SJSA1 (cell line): Measurements from ENCODE around the gene TRAPPC2B. TPM values are rescaled to one million over a fixed set of nuclear protein-coding genes. Genes with fewer than 3 reads are reported as not detected.
A peak's percentile ranks its signal among the peaks of the same experiment; 100 is the strongest.
"Not testable (repeated sequence)": the region's sequence is repeated elsewhere in the genome, so short reads cannot be mapped to it uniquely, and the experiment has no call there.

Source experiments
- DNase-seq, 2 experiments: peaks; one replicate each; pipeline ENCODE4 v3.0.0-alpha.2; 2015 to 2020; ENCODE audit warnings: low spot score in 2 of 2, low read depth in 1 of 2
- H3K27ac ChIP-seq: fragments of 250-450 bp; sonication (Bioruptor Pico); 2 replicates; pipeline ENCODE4 v1.5.1; 2020; ENCODE audit warnings: mild to moderate bottlenecking, moderate library complexity
- H3K27me3 ChIP-seq: fragments of 250-450 bp; sonication (Bioruptor Pico); replicated peaks from 2 replicates; pipeline ENCODE4 v1.5.1; 2020; ENCODE audit warnings: mild to moderate bottlenecking, moderate library complexity
- H3K36me3 ChIP-seq: fragments of 250-450 bp; sonication (Bioruptor Pico); 2 replicates; pipeline ENCODE4 v1.5.1; 2020; ENCODE audit warnings: mild to moderate bottlenecking
- H3K4me1 ChIP-seq: fragments of 250-450 bp; sonication (Bioruptor Pico); replicated peaks from 2 replicates; pipeline ENCODE4 v1.6.1; 2021; ENCODE audit warnings: mild to moderate bottlenecking
- H3K4me3 ChIP-seq: fragments of 250-450 bp; sonication (Bioruptor Pico); 2 replicates; pipeline ENCODE4 v1.5.1; 2020; ENCODE audit warnings: mild to moderate bottlenecking
- H3K9me3 ChIP-seq: fragments of 250-450 bp; sonication (Bioruptor Pico); replicated peaks from 2 replicates; pipeline ENCODE4 v1.5.1; 2020; ENCODE audit warnings: mild to moderate bottlenecking
- total RNA-seq: library from RNA; depleted of rRNA; stranded (reverse); fragments of >200 nt; shearing (Covaris generic); gene quantifications from 2 replicates; pipeline ENCODE4 v1.2.3, GENCODE V29; 2014

TRAPPC2B gene
- total RNA-seq, 1 experiment from 2014 or later: 20.8 TPM

- H3K9me3 ChIP-seq: peaks cover 2% of the 10 kb centered on the region; the same call in 1 of the 2 replicates
- no peaks in the 10 kb centered on the region for H3K27me3 ChIP-seq
- peak within 1 kb of the TSS; percentile 37; the same call in 1 of the 2 replicates for H3K27ac ChIP-seq
- peaks cover 12% of the 10 kb centered on the region for H3K4me1 ChIP-seq
- H3K36me3 ChIP-seq: peaks cover 46% of the 10 kb centered on the region
- DNase-seq: peak; percentile 85 to 92
- peak within 1 kb of the TSS; percentile 73 for H3K4me3 ChIP-seq
Observed at GRCh38 chr19:57350877-57351805, 12.2 kb upstream of the TRAPPC2B start, which contains the start of gene ZNF304. Gene ZNF304 (plus strand): TSS chr19:57351271. CDS start chr19:57351665, 394 bp downstream.

GRCh38 chr19:57351867-57352266 lies 11.5 kb upstream of the TRAPPC2B start:
- Histone ChIP-seq H3K36me3 (peaks cover 54% of the 10 kb centered on the region), H3K4me3 (peak overlapping the region; percentile 73), H3K27ac (no peak overlapping the region), H3K9me3 (peaks cover 4% of the 10 kb centered on the region; the same call in 1 of the 2 replicates), H3K27me3 (no peaks in the 10 kb centered on the region), H3K4me1 (peaks cover 12% of the 10 kb centered on the region)
- peak in 1 of 2 experiments; percentile 2 for DNase-seq

GRCh38 chr19:57355916-57356315 lies 7.4 kb upstream of the TRAPPC2B start:
- Histone ChIP-seq H3K36me3 (peaks cover 83% of the 10 kb centered on the region), H3K27ac (no peak overlapping the region), H3K4me3 (no peak overlapping the region), H3K4me1 (peaks cover 7% of the 10 kb centered on the region), H3K27me3 (no peaks in the 10 kb centered on the region), H3K9me3 (0 out of 2 replicates have a peak, but pooled peaks cover 4% of the 10 kb centered on the region)
- no peak for DNase-seq

- Histone ChIP-seq H3K27me3 (no peaks in the 10 kb centered on the region), H3K4me1 (peaks cover under 1% of the 10 kb centered on the region), H3K36me3 (peaks cover 73% of the 10 kb centered on the region), H3K27ac (no peak overlapping the region), H3K9me3 (0 out of 2 replicates have a peak, but pooled peaks cover 4% of the 10 kb centered on the region), H3K4me3 (no peak overlapping the region)
- DNase-seq: no peak
Observed at GRCh38 chr19:57357406-57357805, 5.9 kb upstream of the TRAPPC2B start.

GRCh38 chr19:57359300-57359699 lies 4.1 kb upstream of the TRAPPC2B start:
- Histone ChIP-seq H3K9me3 (0 out of 2 replicates have a peak, but pooled peaks cover 4% of the 10 kb centered on the region), H3K36me3 (peaks cover 55% of the 10 kb centered on the region), H3K4me1 (peaks cover 9% of the 10 kb centered on the region)

GRCh38 chr19:57362419-57362818 lies 932 bp upstream of the TRAPPC2B start:
- Histone ChIP-seq H3K9me3 (no peaks in the 10 kb centered on the region), H3K4me1 (peaks cover 9% of the 10 kb centered on the region), H3K4me3 (peak overlapping the region; percentile 47), H3K36me3 (peaks cover 32% of the 10 kb centered on the region), H3K27me3 (no peaks in the 10 kb centered on the region), H3K27ac (peak overlapping the region; percentile 28; the same call in 1 of the 2 replicates)
- DNase-seq: no peak

More at GRCh38 chr19:57359300-57359699, 4.1 kb upstream of the TRAPPC2B start:
- H3K4me3 ChIP-seq: no peak overlapping the region
- no peak overlapping the region for H3K27ac ChIP-seq
- no peaks in the 10 kb centered on the region for H3K27me3 ChIP-seq
- no peak for DNase-seq

DNA sequence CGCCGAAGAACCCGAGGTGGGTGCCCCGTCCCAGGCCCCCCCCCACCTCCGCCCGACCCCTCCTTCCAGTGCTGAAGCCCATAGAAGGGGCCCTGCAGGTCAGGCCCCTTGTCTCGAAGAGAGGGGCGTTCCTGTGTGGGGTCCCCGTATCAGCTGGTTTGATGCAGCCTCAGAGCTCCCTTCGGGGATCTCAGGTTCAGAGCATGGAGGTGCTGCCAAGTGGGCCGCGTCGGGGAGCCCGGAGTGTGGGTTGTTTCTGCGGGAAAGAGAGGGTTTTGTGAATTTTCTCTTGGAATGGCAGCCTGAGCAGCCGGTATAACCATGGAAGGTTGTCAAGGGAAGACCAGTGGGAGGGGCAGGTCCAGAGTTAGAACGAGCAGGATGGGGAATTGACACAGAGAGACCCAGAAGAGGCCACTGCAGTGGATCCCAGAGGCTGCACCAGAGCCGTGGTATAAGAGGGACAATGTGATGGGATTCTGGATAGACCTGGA lies 384 bp downstream of the TRAPPC2B start:
- H3K4me3 ChIP-seq: peak overlapping the region; percentile 47
- peak in 1 of 2 experiments; percentile 16 for DNase-seq
- peak overlapping the region; percentile 60 for H3K27ac ChIP-seq
- H3K36me3 ChIP-seq: peaks cover 19% of the 10 kb centered on the region
- no peaks in the 10 kb centered on the region for H3K27me3 ChIP-seq
- peaks cover 9% of the 10 kb centered on the region for H3K4me1 ChIP-seq
- no peaks in the 10 kb centered on the region for H3K9me3 ChIP-seq

DNA sequence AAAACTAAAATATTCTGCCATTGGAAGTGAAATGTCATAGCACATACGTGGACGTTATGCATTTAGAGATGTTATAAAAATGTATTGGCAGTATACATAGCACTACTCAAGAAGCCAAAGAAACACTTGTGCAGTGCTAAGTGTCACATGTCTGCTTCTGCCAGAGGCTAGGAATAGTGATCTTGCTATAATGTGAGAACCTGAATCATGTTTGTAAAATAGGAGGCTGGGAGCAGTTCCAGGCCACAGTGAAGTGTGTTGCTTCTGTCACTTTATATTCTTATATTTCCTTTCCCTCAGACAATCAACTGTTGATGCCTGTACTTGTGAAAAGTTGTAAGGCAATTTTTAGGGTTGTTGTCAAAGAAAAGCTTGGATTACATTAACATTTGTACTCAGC lies 3.4 kb downstream of the TRAPPC2B start:
- H3K9me3 ChIP-seq: no peaks in the 10 kb centered on the region
- H3K27ac ChIP-seq: no peak overlapping the region
- no peaks in the 10 kb centered on the region for H3K27me3 ChIP-seq
- no peak overlapping the region for H3K4me3 ChIP-seq
- DNase-seq: no peak
- H3K4me1 ChIP-seq: peaks cover 9% of the 10 kb centered on the region
- peaks cover 9% of the 10 kb centered on the region for H3K36me3 ChIP-seq

- no peak for DNase-seq
- peaks cover 66% of the 10 kb centered on the region for H3K36me3 ChIP-seq
- peaks cover 26% of the 10 kb centered on the region for H3K9me3 ChIP-seq
- H3K27ac ChIP-seq: no peak overlapping the region
- H3K27me3 ChIP-seq: no peaks in the 10 kb centered on the region
- no peaks in the 10 kb centered on the region for H3K4me1 ChIP-seq
- no peak overlapping the region for H3K4me3 ChIP-seq
Observed at GRCh38 chr19:57374179-57374578, 10.8 kb downstream of the TRAPPC2B start.

DNA sequence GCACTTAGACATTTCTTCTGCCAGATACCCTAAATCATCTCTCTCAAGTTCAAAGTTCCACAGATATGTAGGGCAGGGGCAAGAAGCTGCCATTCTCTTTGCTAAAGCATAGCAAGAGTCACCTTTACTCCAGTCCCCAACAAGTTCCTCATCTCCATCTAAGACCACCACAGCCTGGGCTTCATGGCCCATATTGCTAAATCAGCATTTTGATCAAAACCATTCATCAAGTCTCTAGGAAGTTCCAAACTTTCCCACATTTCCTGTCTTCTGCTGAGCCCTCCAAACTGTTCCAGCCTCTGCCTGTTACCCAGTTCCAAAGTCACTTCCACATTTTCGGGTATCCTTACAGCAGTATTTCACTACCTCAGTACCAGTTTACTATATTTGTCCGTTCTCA lies 11.3 kb downstream of the TRAPPC2B start:
- H3K27me3 ChIP-seq, DNase-seq, H3K4me3 ChIP-seq, H3K4me1 ChIP-seq, H3K27ac ChIP-seq: not testable (repeated sequence)
- Histone ChIP-seq H3K9me3 (peaks cover 30% of the 10 kb centered on the region), H3K36me3 (peaks cover 66% of the 10 kb centered on the region)

- Histone ChIP-seq H3K4me1 (no peaks in the 10 kb centered on the region), H3K36me3 (peaks cover 66% of the 10 kb centered on the region), H3K4me3 (no peak overlapping the region), H3K27me3 (no peaks in the 10 kb centered on the region), H3K27ac (no peak overlapping the region), H3K9me3 (peaks cover 30% of the 10 kb centered on the region)
- DNase-seq: no peak
Observed at GRCh38 chr19:57376151-57376550, 12.8 kb downstream of the TRAPPC2B start.

- H3K4me3 ChIP-seq: no peak overlapping the region
- no peaks in the 10 kb centered on the region for H3K27me3 ChIP-seq
- H3K9me3 ChIP-seq: peaks cover 30% of the 10 kb centered on the region
- H3K36me3 ChIP-seq: peaks cover 59% of the 10 kb centered on the region
- H3K4me1 ChIP-seq: no peaks in the 10 kb centered on the region
- H3K27ac ChIP-seq: no peak overlapping the region
- no peak for DNase-seq
Observed at GRCh38 chr19:57377498-57378146, 14.3 kb downstream of the TRAPPC2B start.

DNA sequence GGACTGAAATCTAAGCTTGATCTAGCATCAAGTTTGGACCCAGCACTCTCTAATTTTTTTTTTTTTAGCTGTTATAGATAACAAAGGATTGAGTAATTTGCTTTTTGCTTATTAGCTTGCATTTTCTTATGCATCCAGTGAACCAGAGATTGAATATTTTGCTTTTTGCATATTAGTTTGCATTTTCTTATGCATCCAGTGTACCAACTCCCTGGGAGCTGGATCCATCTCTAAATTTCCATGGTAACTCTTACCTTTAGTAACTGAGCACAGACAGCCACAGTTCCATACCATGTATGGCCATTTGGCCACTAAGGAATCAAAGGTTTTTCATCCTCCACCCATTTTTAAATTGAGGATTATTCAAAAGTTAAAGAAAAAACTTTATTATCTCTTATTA lies 17.6 kb downstream of the TRAPPC2B start:
- H3K4me1 ChIP-seq: no peaks in the 10 kb centered on the region
- no peak overlapping the region for H3K27ac ChIP-seq
- DNase-seq: no peak
- peaks cover 29% of the 10 kb centered on the region for H3K36me3 ChIP-seq
- no peaks in the 10 kb centered on the region for H3K27me3 ChIP-seq
- peaks cover 22% of the 10 kb centered on the region for H3K9me3 ChIP-seq
- no peak overlapping the region for H3K4me3 ChIP-seq
